Measurements from ENCODE around the gene RP2.

- TF ChIP-seq, protein P1, sequence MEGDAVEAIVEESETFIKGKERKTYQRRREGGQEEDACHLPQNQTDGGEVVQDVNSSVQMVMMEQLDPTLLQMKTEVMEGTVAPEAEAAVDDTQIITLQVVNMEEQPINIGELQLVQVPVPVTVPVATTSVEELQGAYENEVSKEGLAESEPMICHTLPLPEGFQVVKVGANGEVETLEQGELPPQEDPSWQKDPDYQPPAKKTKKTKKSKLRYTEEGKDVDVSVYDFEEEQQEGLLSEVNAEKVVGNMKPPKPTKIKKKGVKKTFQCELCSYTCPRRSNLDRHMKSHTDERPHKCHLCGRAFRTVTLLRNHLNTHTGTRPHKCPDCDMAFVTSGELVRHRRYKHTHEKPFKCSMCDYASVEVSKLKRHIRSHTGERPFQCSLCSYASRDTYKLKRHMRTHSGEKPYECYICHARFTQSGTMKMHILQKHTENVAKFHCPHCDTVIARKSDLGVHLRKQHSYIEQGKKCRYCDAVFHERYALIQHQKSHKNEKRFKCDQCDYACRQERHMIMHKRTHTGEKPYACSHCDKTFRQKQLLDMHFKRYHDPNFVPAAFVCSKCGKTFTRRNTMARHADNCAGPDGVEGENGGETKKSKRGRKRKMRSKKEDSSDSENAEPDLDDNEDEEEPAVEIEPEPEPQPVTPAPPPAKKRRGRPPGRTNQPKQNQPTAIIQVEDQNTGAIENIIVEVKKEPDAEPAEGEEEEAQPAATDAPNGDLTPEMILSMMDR (IDR thresholded peaks at IDR 0.05; ENCODE audit: low read length): no peak
- TF ChIP-seq EZH2 (IDR thresholded peaks at IDR 0.05; ENCODE audit: borderline replicate concordance, low read length): no peak
These were observed 48.0 kb downstream of the RP2 start for GRCh38 chrX:46884799-46885198.

Measured in OCI-LY1 (cell line).